COLO668 (cell line): ENCODE results near the gene UMODL1.
"Not testable (repeated sequence)": the region's sequence is repeated elsewhere in the genome, so short reads cannot be mapped to it uniquely, and the experiment has no call there.

ENCODE experiments used
- DNase-seq: peaks from one replicate; lab custom pipeline; 2025; ENCODE audit not compliant: unreplicated experiment; lab: John Stamatoyannopoulos, UW

Gene UMODL1

GRCh38 chr21:42059721-42060120 lies 11.4 kb upstream of the UMODL1 start:
- DNase-seq = no peak

GRCh38 chr21:42060166-42060565 lies 11.0 kb upstream of the UMODL1 start:
- DNase-seq = no peak

- DNase-seq = no peak
Measured at GRCh38 chr21:42061195-42061985, 9.7 kb upstream of the UMODL1 start.

- DNase-seq = no peak
Measured at GRCh38 chr21:42061986-42062235, 9.2 kb upstream of the UMODL1 start.

GRCh38 chr21:42062236-42063022 lies 8.7 kb upstream of the UMODL1 start:
- DNase-seq = no peak

- DNase-seq = peak; percentile 68
Measured at GRCh38 chr21:42063191-42063570, 7.9 kb upstream of the UMODL1 start.

GRCh38 chr21:42063571-42064521 lies 7.3 kb upstream of the UMODL1 start:
- peak; percentile 57 for DNase-seq

- DNase-seq = no peak
Measured at GRCh38 chr21:42066521-42066920, 4.6 kb upstream of the UMODL1 start.

GRCh38 chr21:42067531-42068255 lies 3.4 kb upstream of the UMODL1 start:
- DNase-seq = no peak

GRCh38 chr21:42068256-42068545 lies 2.9 kb upstream of the UMODL1 start:
- DNase-seq = no peak

GRCh38 chr21:42068592-42068991 lies 2.5 kb upstream of the UMODL1 start:
- no peak for DNase-seq

- DNase-seq = no peak
Measured at GRCh38 chr21:42069327-42069726, 1.8 kb upstream of the UMODL1 start.

- no peak for DNase-seq
Measured at GRCh38 chr21:42069843-42070242, 1.3 kb upstream of the UMODL1 start.

GRCh38 chr21:42073145-42074099 lies 2.3 kb downstream of the UMODL1 start:
- no peak for DNase-seq

- no peak for DNase-seq
Measured at GRCh38 chr21:42075686-42076471, 4.8 kb downstream of the UMODL1 start.

- not testable (repeated sequence) for DNase-seq
Measured at GRCh38 chr21:42077685-42078238, 6.6 kb downstream of the UMODL1 start.

GRCh38 chr21:42078247-42079007 lies 7.3 kb downstream of the UMODL1 start:
- DNase-seq = not testable (repeated sequence)
